GM10248 (cell line): ENCODE measurements around the gene C22orf15.

Experiments used
- CTCF ChIA-PET: fragments of 300-600 bp; sonication (Branson Sonifier 250); formaldehyde crosslinking; extraction: SDS; loops from one replicate; lab custom pipeline; 2021; ENCODE audit warnings: antibody characterized with exemption; lab: Yijun Ruan, JAX
- POLR2A ChIA-PET: fragments of 350-650 bp; sonication (Branson Sonifier 250); formaldehyde crosslinking; extraction: SDS; loops from one replicate; lab custom pipeline; 2020; ENCODE audit warnings: antibody characterized with exemption; lab: Yijun Ruan, JAX
- DNase-seq: peaks from one replicate; pipeline ENCODE4 v3.0.0; 2012; ENCODE audit errors: extremely low spot score
- TF ChIP-seq, protein P1 (sequence below): IDR thresholded peaks from 2 replicates; pipeline ENCODE4 v1.5.1; 2012; ENCODE audit warnings: mild to moderate bottlenecking, low read depth; ENCODE audit errors: extremely low read depth, missing control alignments, control extremely low read depth

The C22orf15 gene

GRCh38 chr22:23749841-23750301 lies 12.9 kb upstream of the C22orf15 start:
- DNase-seq, result no peak
- TF ChIP-seq, protein P1, sequence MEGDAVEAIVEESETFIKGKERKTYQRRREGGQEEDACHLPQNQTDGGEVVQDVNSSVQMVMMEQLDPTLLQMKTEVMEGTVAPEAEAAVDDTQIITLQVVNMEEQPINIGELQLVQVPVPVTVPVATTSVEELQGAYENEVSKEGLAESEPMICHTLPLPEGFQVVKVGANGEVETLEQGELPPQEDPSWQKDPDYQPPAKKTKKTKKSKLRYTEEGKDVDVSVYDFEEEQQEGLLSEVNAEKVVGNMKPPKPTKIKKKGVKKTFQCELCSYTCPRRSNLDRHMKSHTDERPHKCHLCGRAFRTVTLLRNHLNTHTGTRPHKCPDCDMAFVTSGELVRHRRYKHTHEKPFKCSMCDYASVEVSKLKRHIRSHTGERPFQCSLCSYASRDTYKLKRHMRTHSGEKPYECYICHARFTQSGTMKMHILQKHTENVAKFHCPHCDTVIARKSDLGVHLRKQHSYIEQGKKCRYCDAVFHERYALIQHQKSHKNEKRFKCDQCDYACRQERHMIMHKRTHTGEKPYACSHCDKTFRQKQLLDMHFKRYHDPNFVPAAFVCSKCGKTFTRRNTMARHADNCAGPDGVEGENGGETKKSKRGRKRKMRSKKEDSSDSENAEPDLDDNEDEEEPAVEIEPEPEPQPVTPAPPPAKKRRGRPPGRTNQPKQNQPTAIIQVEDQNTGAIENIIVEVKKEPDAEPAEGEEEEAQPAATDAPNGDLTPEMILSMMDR, result no peak
- CTCF ChIA-PET, result interaction anchor here (0.8 to 2.4 kb wide), 3 partner anchors 12 to 100 kb away, joined by 3 to 10 read pairs (median 4); no protein-coding TSS in a partner anchor
- POLR2A ChIA-PET, result interaction anchor here (0.7 kb wide), 1 partner anchor 863 kb away, joined by 5 read pairs; no protein-coding TSS in a partner anchor

GRCh38 chr22:23750367-23750713 lies 12.4 kb upstream of the C22orf15 start:
- POLR2A ChIA-PET, result no interaction called here
- CTCF ChIA-PET, result interaction anchor here (0.7 to 2.4 kb wide), 4 partner anchors 18 to 100 kb away, joined by 3 to 10 read pairs (median 3); partner anchors contain the start of gene CHCHD10
- TF ChIP-seq, protein P1, result no peak
- DNase-seq, result no peak

GRCh38 chr22:23750714-23751440 lies 11.9 kb upstream of the C22orf15 start, which contains the start of gene ZNF70:
Gene ZNF70, minus strand, starts transcription at chr22:23751112. Its CDS starts 5,972 bp downstream, at chr22:23745140.
- TF ChIP-seq, protein P1, result peak; percentile 34
- ChIA-PET POLR2A (no interaction called here), CTCF (interaction anchor here (0.7 to 1.7 kb wide), 3 partner anchors 13 to 99 kb away, joined by 3 to 5 read pairs (median 3); partner anchors contain the start of genes C22orf15 and CHCHD10)
- DNase-seq, result peak; percentile 92

DNA sequence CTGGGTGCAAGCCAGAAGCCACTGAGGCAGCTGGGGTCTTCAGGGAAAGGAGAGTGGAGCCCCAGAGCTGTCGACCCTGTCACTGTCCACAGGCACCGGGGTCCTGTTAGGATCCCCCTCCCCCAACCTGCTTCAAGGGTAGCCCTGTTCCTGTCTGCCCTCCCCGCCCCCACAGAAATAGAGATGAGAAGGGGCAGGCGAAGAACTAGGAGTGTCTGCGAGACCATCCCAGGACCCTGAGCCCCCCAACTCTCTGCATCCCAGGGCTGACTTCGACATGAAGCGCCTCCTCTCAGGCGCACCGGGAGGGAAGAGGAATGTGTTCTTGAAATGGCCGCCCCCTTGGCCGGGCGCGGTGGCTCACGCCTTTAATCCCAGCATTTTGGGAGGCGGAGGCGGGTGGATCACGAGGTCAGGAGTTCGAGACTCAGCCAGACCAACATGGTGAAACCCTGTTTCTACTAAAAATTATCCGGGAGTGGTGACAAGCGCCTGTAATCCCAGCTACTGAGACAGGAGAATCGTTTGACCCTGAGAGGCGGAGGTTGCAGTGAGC lies 11.3 kb upstream of the C22orf15 start:
- no peak for DNase-seq
- ChIA-PET CTCF (interaction anchor here (0.9 to 1.7 kb wide), 3 partner anchors 9 to 99 kb away, joined by 3 to 5 read pairs (median 3); partner anchors contain the start of gene C22orf15), POLR2A (interaction anchor here (0.7 kb wide), 1 partner anchor 106 kb away, joined by 3 read pairs; the partner anchor contains the start of gene SLC2A11)
- TF ChIP-seq, protein P1, result no peak

- ChIA-PET CTCF (interaction anchor here (1.3 to 1.7 kb wide), 3 partner anchors 8 to 15 kb away, joined by 3 to 5 read pairs (median 3); partner anchors contain the start of gene C22orf15), POLR2A (interaction anchor here (0.6 to 0.7 kb wide), 2 partner anchors 20 to 105 kb away, joined by 3 read pairs; partner anchors contain the start of genes MMP11 and SLC2A11)
- peak; percentile 75 for DNase-seq
- TF ChIP-seq, protein P1, result no peak
These were observed 10.6 kb upstream of the C22orf15 start for GRCh38 chr22:23752090-23752691.

- POLR2A ChIA-PET, result no interaction called here
- TF ChIP-seq, protein P1, result no peak
These were observed 10.0 kb upstream of the C22orf15 start for GRCh38 chr22:23752750-23753149.

More at GRCh38 chr22:23752750-23753149, 10.0 kb upstream of the C22orf15 start:
- CTCF ChIA-PET, result interaction anchor here (1.3 to 1.4 kb wide), 2 partner anchors 8 to 14 kb away, joined by 3 read pairs; no protein-coding TSS in a partner anchor
- peak; percentile 54 for DNase-seq
